HUDEP-2 (cell line): ENCODE data around the gene EPHB1.
A peak's percentile ranks its signal among the peaks of the same experiment; 100 is the strongest.

Experiments
- DNase-seq, 76 experiments: peaks; one replicate each; lab custom pipeline; 2025; ENCODE audit not compliant: unreplicated experiment in 76 of 76; lab: John Stamatoyannopoulos, UW

EPHB1 gene

DNA sequence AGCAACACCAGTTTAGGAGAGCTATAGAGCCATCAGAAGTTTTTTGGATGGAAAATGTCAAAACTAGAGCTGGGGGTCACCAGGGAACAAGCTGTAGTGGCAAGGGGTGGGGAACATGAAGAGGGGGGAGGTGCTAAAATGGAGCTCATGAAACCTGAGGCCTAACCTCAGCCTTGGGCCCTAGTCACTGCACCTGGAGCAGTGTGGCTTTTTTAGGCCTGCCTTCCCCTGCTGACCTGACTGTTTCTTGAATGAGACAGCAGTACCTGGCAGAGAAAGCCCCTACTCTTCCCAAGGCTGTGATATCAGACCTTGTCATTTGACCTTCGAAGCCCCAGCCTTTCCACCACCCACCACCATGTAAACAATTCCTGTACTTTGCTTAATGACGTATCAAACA lies 383.5 kb downstream of the EPHB1 start:
- DNase-seq = no peak

DNA sequence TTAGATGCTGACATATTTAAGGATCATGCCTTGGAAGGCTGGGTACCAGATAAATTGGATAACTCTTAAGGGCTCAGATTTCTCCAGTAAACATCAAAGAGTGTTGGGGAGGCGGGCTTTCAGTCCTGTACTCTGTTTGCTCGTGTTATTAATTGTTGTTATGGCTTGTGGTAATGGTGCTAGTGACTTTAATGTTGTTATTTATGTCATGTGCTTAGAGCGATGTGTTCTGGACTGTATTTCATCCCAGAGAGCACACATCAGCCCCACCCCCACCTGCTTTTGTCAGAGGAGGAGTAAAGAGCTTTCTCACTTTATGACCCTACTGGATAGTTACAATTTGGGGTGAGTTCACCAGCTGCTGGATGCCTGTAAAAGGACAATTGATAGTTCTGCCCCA lies 386.3 kb downstream of the EPHB1 start:
- no peak for DNase-seq

DNA sequence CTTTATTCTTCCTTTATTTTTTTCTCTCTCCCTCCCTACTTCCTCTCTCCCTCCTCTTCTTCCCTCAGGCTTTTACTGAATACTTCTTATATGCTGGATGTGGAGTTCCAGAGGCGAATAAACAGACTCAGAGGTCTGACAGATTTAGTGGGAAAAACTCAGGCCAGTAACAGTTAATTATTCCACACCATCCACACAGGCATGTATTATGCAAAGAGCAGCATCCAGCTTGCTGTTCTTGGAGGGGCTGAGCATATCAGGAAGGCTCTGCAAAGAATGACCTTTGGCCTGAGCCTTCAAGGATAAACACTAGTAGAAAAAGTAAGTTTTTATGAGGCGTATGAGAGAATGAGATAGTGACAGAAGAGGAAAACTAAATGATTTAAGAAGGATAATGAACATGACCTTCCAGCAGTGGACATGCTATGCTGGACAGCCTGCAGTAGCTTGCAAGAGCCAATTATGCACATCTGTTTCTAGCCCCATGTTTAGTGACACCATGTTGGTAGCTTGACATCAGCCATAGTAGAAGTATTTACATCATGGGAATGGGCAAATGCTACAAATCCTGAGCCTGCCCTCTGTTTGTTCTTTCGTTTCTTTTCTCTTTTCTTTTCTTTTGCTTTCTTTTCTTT lies 387.4 kb downstream of the EPHB1 start:
- DNase-seq = no peak

DNA sequence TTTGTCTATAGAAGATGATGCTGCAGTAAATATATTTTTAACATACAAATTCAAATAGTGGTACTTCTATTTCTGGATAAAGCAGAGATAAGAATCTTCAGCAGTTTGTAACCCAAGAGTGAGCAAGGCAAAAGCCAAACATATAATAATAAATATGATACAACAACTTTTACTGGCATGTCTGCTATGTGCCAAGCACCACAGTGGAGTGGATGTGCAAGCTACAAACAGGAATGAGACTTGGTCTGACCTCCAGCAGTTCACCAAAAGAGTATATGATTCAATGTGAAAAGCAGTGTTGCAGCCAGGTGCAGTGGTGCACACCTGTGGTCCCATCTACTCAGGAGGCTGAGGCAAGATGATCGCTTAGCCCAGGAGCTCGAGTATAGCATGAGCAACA lies 395.6 kb downstream of the EPHB1 start:
- no peak for DNase-seq

DNA sequence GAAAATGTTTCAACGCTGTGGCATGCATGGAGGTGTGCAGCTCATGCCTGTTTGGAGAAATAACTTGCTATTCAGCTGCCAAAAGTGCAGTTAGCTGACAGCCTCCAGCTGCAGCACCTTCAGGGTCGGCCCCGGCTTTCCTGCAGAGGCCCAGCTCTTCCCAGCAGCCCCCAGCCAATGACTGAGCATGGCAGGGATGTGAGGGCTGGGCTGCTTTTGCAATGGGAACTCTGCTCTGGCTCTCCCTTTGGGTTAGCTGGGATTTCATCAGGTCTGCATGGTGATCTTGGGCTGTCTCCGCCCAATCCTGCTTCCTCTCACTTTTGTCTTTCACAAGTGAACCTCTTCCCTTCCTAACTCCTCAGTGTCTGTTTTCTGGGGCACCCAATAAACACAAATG lies 396.6 kb downstream of the EPHB1 start:
- no peak for DNase-seq

DNA sequence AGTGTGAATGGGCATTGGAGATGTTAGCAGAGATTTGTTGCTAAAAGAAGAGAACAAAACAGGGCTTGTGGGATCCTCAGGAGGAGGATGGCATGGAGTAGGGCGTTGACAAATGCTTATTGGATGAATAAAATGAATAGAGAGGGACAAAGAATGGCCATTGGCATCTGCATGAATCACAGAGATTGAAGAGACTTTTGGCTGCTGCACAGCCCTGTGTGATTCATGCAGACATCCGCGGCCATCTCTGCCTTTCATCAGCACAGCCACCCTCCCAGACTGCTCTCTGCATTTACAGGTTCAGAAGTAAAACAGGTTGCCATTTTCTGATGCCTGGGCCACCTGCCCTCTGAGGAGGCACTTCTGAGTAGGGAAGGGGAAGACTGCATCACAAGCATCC lies 397.9 kb downstream of the EPHB1 start:
- no peak for DNase-seq

DNA sequence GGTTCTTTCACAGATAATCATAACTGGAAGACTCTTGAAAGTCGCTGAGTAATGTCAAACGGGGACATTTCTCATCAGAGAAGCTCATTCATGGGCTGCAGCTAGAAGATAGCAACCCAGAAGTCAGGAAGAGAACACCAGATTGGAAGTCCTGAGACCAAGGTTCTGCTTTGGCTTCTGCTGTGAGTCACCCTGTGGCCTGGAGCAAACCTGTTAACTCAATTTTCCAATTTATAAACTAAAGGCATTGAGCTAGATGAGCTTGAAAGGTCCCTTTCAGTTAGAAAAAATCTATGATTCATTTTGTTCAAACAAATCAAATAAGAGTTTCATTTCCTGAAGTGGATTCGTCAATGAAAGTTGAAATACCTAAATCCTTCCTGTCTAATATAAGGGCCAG lies 402.2 kb downstream of the EPHB1 start:
- peak in 1 of 76 experiments; percentile 26 for DNase-seq

DNA sequence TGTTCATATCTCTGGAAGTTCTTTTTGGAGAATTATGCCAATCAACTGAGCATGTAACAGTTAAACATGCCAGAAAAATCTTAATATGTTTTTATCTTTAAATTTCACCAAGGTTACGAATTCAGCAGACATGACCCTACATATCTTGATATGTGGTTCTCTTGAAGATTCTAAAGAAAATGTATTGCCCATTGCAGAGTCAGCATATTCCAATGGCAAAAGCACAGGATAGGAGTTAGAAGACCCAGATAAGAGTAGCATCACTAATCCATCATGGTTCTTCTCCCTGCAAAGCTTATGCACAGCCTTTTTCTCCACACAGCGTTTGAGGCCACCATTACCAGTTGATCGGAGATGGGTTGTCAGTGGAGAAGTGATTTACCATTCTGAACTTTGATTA lies 402.8 kb downstream of the EPHB1 start:
- no peak for DNase-seq

DNA sequence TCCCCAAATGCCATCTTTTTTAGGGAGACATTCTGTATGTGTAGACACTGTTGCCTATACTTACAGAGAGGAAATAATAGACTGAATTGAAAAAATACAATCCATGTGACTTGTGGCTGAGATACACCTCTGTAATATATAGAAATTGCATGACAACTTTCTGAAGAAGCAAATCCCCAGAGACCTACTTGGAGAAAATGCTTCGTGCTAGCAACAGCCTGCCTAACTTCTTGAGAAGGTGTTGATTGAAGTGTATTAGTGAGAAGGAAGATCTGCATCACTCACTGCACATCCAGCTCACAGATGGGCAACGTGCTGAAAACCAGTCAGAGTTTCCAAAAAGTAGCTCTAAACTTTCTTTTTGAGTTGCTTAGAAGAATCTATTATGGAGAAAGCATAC lies 404.1 kb downstream of the EPHB1 start:
- no peak for DNase-seq

DNA sequence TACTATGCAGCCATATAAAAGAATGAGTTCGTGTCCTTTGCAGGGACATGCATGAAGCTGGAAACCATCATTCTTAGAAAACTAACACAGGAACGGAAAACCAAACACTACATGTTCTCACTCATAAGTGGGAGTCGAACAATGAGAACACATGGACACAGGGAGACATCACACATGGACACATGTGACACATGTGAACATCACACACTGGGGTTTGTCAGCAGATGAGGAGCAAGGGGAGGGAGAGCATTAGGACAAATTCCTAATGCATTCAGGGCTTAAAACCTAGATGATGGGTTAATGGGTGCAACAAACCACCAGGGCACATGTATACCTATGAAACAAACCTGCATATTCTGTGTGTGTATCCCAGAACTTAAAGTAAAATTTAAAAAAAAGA lies 408.0 kb downstream of the EPHB1 start:
- no peak for DNase-seq

DNA sequence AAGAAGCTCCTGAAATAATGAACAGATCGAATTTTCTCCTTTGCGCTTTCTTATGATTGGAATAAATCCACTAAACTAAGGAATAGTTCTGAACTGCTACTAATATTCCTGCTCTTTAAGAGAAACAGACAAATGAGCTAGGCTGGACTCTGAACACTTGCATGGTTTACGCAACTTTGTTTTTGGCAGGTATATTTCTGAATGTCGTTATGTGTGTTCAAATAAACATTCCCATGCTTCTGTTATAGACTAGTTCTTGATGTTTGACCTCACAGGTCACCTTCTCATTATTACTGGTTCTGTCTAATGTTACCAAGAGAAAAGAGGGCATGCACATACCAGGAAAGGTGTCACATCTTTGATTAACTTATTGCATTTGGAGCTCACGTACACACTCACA lies 418.2 kb downstream of the EPHB1 start:
- no peak for DNase-seq

DNA sequence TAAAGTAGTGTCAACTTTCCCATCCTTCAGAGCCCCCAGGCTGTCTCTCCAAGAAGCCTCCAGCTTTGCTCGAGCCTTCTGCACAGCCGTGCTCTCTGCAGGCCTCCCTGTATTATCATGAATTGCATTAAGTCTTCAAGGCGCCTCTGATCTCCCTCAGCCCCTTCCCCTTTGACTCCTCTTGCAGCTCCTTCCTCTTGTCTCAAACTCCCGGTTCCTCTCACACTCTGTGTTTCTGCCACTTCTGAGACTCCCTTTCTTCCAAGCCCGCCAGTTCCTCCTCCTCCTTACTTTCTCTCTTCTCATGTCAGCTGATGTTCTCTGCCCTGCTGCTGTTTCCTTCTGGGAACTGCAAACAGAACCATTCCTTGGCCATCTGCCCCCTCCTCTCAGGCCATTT lies 418.8 kb downstream of the EPHB1 start:
- no peak for DNase-seq

DNA sequence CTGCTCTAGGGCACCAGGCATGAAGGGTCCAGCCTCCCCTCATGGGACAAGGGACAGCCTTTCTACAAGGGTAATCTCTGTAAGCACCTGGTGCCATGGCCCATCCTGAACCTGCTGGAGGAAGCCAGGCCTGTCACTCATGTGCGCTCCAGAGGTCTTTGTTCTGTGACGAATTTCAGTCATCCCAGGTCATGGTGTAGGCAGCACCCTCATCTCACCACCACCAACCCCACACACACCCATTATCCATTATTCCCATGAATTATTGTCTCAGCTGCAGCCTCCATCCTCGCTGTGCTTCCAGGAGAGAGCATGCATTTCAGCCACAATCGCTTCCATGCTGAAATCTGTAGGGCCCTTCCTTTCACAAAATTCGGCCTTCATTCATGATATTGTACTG lies 419.3 kb downstream of the EPHB1 start:
- DNase-seq = no peak

DNA sequence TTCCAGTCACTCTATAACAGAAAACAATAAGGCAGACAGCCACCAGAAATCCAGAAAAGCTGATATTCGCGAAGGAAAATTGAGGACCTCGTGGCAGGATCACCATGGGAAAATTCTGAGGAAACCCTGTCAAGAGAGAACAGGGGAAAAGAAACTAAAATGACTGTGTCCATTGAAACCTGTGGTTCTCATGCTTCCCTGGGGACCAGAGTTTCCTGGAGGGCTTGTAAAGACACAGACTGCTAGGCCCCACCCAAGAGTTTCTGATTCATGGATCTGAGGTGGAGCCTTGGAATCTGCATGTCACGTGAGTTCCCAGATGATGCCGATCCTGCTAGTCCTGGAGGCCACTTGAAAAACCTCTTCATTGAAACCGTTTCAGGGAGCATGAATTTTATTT lies 420.5 kb downstream of the EPHB1 start:
- DNase-seq = no peak

DNA sequence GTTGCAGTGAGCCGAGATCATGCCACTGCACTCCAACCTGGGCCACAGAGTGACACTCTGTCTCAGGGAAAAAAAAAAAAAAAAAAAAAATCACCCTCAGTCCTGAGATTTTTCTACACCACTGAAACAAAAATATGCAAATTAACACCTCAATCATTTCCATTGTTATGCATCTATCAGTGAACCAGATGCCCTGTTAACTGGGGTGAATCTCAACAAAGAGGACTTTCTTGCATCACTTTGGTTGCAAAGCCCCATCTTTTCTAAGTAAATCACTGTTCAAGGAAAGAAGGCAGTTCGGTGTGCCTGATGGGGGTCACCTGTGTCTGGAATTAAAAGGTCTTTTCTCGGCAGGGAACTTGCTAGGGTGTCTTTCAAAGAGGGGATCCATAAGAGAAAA lies 421.6 kb downstream of the EPHB1 start:
- DNase-seq = no peak

DNA sequence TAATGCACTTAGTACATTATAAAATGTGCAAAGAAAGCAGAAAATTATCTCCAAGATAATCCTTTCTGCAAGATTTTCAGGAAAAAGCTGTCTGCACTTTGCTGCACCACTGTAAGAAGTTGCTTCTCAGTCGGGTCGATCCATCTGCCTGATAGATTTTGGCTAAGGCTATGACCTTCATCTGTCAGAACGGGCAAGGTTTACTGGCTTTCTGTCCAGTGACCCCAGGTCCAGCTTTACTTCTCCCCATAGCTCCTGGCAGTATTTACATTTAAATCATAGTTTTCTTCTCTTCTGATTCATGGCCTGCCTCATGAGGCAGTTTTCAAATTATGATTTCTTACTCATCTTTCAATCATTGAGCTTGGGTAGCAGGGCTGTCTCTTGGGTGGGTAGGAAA lies 422.7 kb downstream of the EPHB1 start:
- no peak for DNase-seq

DNA sequence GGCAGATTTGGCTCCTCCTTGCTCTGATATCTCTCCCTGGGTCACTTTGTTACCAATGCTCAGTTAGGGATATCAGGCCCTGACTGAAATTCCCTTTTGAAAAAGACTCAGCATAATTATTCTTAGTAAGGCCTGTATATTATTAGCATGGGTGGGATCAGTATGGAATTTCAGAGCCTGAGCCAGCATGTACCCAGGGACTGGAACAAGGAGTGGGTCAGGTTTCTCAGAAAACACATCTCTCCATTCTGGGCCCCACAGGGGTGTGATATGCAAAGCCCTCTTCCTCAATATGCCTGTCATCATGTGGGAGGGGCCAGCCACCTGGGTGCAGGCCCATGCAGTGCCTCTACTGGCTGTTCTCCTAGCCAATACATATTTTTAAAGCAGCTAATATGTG lies 423.2 kb downstream of the EPHB1 start:
- DNase-seq = no peak

DNA sequence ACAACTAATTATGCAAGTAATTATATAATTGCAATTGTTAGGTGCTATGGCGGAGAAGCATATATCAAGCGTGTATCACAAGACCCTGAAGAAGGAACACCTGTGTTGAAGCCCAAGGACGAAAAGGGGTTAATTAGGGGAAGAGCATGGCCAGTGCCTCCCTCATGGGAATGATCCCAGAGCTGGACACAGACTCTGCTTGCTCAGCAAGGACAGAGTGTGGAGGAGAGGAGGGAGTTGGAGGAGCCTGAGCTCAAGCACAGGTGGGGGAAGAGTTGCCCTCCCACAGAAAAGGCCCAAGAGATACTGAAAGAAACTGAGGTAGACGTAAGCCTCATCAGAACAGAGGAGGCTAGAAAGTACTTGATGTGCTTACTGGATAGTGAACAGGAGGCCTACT lies 423.7 kb downstream of the EPHB1 start:
- no peak for DNase-seq

DNA sequence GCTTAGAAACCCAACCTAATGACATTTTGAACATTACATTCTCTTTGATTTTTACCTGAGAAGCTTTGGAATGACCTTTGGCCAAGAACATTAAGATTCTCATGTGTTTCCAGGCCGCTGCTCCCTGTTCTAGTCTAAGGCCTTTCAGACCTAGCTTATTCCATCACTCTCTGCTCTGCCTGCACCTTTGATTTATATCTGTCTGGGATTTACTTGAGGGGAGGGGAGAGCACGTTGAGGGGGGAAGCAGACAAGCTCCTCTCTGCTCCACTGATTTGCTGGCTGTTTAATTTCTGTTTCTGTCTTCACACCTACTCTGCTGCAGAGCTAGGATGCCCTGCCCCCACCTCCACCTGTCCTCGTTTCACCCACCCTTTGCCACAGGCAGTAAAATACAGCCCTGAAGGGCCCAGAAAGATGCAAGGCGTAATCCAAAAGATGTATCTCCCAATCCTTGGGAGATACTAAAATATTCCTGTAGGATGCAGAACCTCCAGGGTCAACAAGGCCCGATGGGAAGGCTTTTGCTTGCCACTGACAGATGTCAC lies 429.8 kb downstream of the EPHB1 start:
- no peak for DNase-seq

DNA sequence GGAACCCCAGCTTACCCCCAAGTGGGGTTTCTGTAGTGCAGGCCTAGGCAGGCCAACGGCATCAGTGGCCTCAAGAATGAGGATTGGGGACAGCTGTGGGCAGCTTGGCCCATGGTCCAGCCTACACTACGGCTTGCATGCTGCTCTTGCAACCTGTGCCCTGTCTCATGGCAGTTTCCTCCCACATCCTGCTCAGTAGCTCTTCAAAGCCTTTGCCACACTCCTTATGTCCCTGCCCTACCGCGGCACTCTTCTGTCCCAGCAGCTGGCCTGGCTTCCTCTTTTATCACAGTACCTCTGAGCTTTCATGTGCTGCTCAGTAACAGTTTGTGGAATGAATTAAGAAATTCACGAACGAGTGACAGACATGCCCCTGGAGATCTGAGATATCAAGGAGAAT lies 431.0 kb downstream of the EPHB1 start:
- no peak for DNase-seq

DNA sequence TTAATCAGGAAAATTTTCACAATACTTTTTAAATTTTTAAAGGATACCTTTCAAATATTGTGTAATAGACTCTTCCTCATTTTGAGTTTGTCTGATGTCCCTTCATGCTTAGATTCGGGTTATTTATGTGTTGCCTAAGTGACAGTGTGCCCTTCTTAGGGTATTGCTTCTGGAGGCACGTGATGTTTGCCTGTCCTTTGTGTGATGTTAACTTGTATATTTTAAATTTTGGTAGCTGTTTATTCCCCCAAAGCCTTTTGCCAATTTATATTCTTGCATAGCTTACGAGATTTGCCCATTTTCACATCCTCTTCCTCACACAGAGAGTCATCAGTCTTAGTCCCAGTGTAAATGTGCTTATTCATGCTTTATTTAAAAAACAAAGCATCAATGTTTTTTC lies 433.1 kb downstream of the EPHB1 start:
- DNase-seq = no peak

DNA sequence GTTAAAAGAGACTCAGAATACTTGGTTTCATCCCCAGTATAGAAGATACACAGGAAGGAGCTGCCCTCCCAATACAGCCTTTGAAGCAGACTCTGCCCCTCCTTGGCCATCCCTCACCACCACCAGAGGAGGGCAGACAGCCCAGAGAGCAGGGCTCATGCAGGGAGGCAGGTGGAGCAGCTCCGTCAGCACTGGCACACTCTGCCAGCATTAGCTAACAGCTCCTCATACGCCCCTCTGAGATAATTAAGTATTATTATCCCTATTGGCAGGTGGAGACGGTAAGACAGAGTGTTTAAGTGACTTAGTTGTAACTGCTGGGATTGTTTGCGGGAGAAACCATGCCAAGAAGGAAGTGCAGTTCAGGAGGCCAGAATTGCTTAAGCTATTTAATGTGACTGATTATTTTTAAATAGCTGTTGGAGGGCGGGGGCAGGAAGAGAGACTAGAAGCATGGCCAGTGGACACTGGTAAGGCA lies 434.0 kb downstream of the EPHB1 start:
- no peak for DNase-seq

DNA sequence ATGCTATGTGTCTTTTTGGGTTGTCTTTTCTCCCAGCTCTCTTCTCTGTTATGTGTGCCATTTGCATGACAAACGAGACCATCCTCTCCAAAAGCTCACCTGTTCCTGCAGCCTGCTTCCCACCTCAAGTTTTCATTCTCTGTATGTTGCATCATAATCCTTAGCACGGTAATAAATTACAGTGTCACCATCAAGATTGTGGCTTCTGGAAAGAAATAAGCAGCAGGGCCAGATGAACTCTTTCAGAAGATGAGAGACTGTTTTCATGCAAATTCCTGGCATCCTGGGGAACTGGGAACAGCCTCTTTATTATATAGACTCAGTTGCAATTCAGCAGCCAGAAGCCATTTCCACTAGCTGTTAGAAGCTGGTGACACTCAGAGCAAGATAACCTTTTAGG lies 436.7 kb downstream of the EPHB1 start:
- DNase-seq = no peak
